HG03060 (cell line): ENCODE data around the gene MSN.

ENCODE experiments used
- ATAC-seq: cut with Tn5 transposase; IDR thresholded peaks from one replicate; pipeline ENCODE4 v1.9.1; 2021; ENCODE audit warnings: low read depth, moderate number of reproducible peaks; ENCODE audit not compliant: unreplicated experiment

MSN gene

DNA sequence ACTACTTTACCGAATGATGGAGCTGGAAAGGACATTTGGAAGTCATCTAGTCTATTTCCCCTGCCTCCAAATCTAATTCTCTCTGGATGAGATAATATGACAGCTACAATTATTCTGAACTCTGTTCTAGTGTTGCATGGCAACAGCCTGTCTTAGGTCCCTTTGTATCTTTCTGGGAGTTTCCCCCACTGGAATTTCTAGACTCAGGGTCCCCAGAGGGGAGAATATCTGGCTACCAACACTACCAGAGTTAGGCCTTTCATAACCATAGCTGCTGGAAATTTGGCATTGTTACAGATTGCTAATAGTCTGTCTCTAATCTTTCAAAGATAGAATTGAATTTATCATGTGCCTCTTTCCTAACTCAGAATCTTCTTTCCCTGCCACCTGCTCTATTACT, 4.5 kb downstream of the MSN start:
- ATAC-seq = no peak

- ATAC-seq = no peak
These were observed 6.4 kb downstream of the MSN start for GRCh38 chrX:65673857-65674203.

- no peak for ATAC-seq
These were observed 6.9 kb downstream of the MSN start for GRCh38 chrX:65674204-65674893.

DNA sequence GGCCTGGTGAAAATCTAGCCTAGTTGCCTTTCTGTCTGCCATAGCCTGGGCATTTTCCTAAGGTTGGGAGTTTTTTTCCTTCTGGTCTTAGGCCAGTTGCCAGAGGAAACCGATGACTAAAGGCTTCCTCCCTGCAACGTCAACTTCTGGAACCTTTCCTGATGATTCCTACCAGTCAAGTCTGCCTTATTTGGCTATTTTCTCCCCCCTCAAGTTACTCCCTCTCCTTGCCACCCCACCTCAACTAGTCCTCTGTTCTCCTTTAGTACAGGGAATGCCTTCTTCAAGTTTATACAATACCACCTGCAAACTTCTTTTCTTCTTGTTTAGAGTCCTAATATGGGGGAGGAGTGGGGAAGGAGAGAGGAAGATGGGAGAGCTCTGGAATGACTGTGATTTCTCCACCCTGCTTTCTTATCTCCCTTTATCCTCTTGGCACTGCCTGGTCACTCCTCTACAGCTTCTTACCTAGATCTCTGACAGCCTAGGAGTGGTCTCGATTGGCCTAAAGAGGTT, 10.6 kb downstream of the MSN start:
- ATAC-seq = no peak

GRCh38 chrX:65679071-65679540, 11.7 kb downstream of the MSN start:
- no peak for ATAC-seq

- no peak for ATAC-seq
These were observed 14.4 kb downstream of the MSN start for GRCh38 chrX:65681810-65682209.

- no peak for ATAC-seq
These were observed 17.7 kb downstream of the MSN start for GRCh38 chrX:65685112-65685511.

DNA sequence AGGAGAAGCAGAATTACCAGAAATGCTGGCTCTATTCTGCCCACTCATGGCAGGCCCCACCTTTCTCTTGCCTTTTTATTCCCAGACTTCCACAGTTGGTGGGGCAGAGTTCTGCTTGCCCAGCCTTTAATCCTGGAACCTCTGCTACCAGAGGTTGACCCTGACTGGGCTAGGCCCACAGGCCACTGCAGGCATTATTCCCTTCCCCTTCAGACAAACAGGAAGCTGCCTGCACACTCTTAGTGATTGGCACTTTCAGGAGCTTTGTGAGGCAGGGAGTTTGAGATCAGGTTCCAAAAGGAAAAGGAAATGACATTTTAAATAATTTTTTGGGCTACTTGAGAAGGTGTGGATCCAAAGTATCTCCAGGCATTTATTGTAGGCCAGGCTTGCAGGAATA, 18.8 kb downstream of the MSN start:
- ATAC-seq = no peak

- ATAC-seq = no peak
These were observed 19.9 kb downstream of the MSN start for GRCh38 chrX:65687367-65687766.

GRCh38 chrX:65688403-65688871, 21.0 kb downstream of the MSN start:
- peak; percentile 71 for ATAC-seq

GRCh38 chrX:65689377-65689776, 21.9 kb downstream of the MSN start:
- no peak for ATAC-seq

DNA sequence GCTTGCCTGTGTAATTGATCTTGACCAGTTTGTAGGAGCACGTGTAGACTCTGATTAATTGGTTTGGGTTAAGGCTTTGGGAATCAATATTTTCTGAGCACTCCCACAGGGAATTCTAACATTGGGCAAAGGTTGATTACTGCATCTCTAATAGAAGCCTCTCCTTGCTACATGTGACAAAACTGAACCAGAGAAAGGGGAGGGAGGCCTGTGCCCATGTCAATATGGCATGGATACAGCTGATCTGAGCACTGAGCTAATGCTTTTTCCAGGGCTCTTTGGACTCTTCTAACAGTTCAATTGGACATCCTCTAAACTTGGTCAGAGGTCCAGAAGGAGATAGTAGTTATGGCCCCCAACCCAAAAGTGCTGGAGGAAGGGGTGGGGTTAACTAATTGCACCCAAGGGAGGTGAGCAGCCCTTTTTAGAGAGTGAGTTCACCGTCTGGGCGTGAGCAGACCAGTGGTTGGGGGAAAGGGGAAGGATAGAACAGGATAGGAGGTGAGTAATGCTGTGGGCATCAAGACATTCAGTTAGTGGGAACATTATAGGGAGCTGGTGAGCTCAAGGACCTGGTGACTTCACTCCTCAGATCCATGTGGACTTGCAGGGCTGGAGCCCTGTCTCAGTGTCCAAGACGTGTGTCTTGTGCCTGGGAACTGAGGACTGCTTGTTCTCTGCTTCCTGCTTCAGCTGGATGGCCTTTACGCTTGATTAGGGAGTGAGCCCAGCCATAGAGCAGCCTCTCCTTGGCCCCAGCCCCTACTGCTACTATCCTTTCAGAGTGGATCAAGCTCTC, 22.8 kb downstream of the MSN start:
- ATAC-seq = no peak

GRCh38 chrX:65695849-65696449, 28.5 kb downstream of the MSN start:
- no peak for ATAC-seq

GRCh38 chrX:65696613-65697012, 29.2 kb downstream of the MSN start:
- ATAC-seq = no peak

- no peak for ATAC-seq
These were observed 29.8 kb downstream of the MSN start for GRCh38 chrX:65697211-65697641.

- ATAC-seq = peak; percentile 54
These were observed 30.7 kb downstream of the MSN start for GRCh38 chrX:65697915-65698796.

DNA sequence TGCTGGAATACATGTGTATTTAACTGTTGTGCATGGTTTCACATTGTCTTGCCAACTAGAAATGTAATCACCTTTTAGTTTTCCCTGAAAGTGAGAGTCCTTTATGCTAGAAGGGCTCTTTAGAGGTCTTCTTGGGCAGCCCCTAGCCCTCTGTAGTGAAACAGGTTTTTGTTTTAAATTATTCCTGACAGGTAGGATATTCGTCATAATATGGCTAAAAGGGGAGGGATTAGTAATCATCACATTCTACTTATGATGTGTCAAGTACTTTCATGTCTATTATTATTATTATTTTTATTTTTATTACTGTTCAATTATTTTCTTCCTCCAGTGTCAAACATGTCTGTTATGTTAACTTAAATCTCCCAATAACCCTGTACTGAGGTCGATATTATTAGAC, 35.5 kb downstream of the MSN start:
- no peak for ATAC-seq

- no peak for ATAC-seq
These were observed 38.0 kb downstream of the MSN start for GRCh38 chrX:65705439-65705838.

GRCh38 chrX:65706041-65706828, 38.8 kb downstream of the MSN start:
- ATAC-seq = no peak

DNA sequence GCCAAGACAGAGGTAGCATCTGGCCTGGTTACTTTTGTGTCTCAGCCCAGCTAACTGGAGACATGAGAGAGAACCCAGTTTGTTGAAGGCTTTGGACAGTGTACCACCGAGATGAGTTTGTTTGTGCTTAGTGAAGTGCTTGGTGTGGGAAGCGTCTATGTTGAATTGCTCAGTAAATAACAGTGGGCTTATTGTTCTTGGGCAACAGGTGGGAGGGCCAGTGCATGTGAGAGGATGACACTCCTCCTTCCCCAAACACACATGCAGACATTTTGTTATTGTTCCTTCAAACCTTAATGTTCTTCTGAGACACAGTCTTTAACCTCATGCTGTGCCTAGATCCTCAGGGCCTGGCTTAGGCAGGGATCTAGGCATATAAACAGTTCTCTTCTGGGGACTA, 39.7 kb downstream of the MSN start:
- no peak for ATAC-seq
